ENCODE measurements around the gene OSCP1.

Gene OSCP1

DNA sequence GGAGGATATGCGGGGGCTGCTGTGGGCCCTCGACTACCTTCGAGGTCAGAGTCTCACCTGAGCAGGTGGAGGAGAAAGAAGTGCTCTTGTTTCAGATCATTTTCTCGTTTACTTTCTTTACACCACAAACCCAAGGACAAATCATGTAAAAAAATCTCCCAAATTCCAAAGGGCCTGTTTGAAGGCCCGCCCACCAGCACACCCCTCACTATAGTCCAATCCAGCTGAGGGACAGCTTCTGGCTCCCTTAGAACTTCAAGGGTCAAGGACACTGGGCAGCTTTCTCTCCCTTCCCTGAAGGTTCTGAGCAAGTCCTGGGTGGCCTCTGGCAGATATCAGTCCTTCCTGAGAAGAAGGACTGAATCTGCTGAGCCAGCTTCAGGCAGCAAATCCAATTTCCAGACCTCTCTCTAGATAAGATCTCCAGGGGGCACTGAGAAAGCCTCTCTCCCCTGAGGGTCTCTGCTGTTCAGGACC is 70.1 kb downstream of the OSCP1 start:
- H3K36me3 Mint-ChIP-seq (ENCODE audit: low read depth), result peaks cover 11% of the 10 kb centered on the region
- H3K27me3 Mint-ChIP-seq, result no peaks in the 10 kb centered on the region
- H3K4me3 Mint-ChIP-seq, result no peak overlapping the region
- no peaks in the 10 kb centered on the region for H3K9me3 Mint-ChIP-seq
- H3K27ac Mint-ChIP-seq, result peak overlapping the region; percentile 39
- peaks cover 86% of the 10 kb centered on the region for H3K4me1 Mint-ChIP-seq (ENCODE audit: low read depth)

DNA sequence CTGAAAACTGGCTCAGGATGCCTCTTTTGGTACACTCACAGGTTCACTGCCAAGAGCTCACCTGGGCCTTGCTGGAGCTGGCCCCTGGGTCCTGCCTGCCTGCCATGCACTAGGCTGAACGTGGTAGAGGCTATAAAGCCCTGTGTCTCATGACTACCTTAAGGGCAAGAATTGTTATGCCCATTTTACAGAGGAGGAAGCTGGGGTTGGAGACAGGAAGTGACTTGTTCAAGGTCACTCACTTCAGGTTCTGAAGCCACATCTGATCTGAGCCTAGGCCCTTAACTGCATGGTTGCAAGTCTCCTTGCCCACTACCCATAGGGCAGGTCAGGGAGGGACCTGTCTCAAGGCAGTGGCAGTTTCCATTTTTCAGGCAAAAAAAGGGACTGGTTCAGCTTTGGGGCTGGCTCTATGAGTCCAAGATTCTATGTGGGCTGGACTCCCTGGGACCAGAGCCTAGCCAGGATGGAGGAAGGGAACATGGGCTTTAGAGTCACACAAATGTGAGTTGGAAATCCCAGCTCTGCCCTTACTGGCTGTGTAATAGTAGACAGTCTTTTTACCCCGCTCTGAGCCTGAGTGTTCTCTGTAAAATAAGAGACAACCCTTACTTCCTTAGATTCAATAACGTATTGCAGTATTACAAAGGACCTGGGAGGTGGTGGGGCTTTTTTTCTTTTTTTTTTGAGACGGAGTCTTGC is 72.3 kb downstream of the OSCP1 start:
- peak overlapping the region; percentile 85 for H3K27ac Mint-ChIP-seq
- no peaks in the 10 kb centered on the region for H3K9me3 Mint-ChIP-seq
- no peaks in the 10 kb centered on the region for H3K27me3 Mint-ChIP-seq
- H3K4me1 Mint-ChIP-seq (ENCODE audit: low read depth), result peaks cover 90% of the 10 kb centered on the region
- no peak overlapping the region for H3K4me3 Mint-ChIP-seq
- H3K36me3 Mint-ChIP-seq (ENCODE audit: low read depth), result peaks cover 5% of the 10 kb centered on the region

DNA sequence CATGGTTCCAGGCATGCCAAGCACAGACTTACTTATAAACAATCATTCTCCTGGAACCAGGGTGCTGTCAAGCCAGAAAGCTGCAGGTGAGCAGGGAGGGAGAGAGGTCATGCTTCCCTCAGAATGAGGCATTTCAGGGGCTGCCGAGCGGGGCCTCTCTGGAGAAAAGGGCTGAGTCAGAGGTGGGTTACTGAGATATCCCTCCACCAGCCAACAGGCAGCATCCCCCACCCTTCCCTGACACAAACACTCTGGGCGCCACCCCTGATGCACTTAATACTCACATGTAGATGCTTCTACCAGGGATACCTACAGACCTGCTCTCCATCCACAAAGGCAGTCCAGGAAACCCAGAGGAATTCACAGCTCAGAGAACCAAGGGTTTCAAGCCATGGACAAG is 77.6 kb downstream of the OSCP1 start:
- Mint-ChIP-seq H3K27me3 (no peaks in the 10 kb centered on the region), H3K36me3 (ENCODE audit: low read depth) (no peaks in the 10 kb centered on the region), H3K4me1 (ENCODE audit: low read depth) (peaks cover 69% of the 10 kb centered on the region), H3K9me3 (no peaks in the 10 kb centered on the region), H3K4me3 (no peak overlapping the region), H3K27ac (no peak overlapping the region)

DNA sequence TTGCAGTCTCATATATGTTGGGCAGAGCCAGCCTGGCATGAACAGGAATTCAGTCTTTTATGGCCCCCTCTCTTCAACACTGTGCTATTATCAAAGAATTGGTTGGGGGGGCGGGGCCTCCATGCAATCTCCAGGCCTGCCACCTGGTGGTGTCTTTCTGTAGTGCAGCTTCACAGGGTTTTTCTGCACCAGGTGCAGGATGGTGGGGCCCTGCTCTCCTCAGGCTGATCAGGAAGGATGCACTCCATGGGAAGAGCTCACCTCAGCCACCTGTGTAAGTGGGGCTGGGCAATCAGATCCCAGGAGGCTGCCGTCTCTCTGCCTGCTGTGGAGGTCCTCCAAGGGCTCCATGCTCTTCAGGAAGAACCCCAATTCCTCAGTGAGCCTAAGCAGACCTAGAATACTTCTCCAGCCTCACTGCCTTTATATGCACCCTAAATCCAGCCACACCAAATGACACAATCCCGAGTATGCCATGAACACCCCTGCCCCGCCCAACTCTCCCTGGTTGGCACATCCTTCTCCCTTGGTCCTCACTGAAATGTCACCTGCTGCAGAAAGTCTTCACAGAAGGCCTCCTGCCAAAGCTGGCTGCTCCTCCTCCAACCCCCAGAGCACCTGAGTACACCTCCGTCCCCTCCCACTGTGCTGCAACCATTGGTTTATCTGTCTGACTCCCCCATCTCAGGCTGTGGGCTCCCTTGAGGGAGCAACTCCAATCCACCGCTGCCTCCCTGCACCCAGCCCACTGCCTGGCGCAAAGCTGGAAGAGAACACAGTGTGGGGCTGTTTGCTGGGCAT is 81.0 kb downstream of the OSCP1 start:
- Mint-ChIP-seq H3K4me3 (no peak overlapping the region), H3K36me3 (ENCODE audit: low read depth) (peaks cover 3% of the 10 kb centered on the region)

More for the DNA sequence above, 81.0 kb downstream of the OSCP1 start:
- Mint-ChIP-seq H3K27ac (peak overlapping the region; percentile 65), H3K27me3 (no peaks in the 10 kb centered on the region), H3K9me3 (no peaks in the 10 kb centered on the region), H3K4me1 (ENCODE audit: low read depth) (peaks cover 69% of the 10 kb centered on the region)
